Skeletal muscle satellite cell (primary cell): ENCODE measurements around the gene SLC25A19.

ENCODE experiments used
- H3K27me3 ChIP-seq: 2 replicates; pipeline ENCODE4 v1.7.0; 2013; ENCODE audit warnings: low read length; ENCODE audit not compliant: control insufficient read depth, insufficient read depth
- H3K36me3 ChIP-seq: 2 replicates; pipeline ENCODE4 v1.7.0; 2013; ENCODE audit warnings: mild to moderate bottlenecking, control low read depth, low read length; ENCODE audit not compliant: insufficient read depth
- H3K4me1 ChIP-seq: 2 replicates; pipeline ENCODE4 v1.7.0; 2013; ENCODE audit warnings: low read length; ENCODE audit not compliant: control insufficient read depth, insufficient read depth
- H3K4me2 ChIP-seq: 2 replicates; pipeline ENCODE4 v1.7.0; 2013; ENCODE audit warnings: mild to moderate bottlenecking, low read length
- H3K4me3 ChIP-seq: 2 replicates; pipeline ENCODE4 v1.7.0; 2013; ENCODE audit warnings: low read length
- H3K9ac ChIP-seq: 2 replicates; pipeline ENCODE4 v1.7.0; 2013; ENCODE audit warnings: mild to moderate bottlenecking, low read depth, low read length, moderate library complexity
- H3K9me3 ChIP-seq: replicated peaks from 2 replicates; pipeline ENCODE4 v1.7.0; 2013; ENCODE audit warnings: mild to moderate bottlenecking, control low read depth, low read length

SLC25A19 gene

DNA sequence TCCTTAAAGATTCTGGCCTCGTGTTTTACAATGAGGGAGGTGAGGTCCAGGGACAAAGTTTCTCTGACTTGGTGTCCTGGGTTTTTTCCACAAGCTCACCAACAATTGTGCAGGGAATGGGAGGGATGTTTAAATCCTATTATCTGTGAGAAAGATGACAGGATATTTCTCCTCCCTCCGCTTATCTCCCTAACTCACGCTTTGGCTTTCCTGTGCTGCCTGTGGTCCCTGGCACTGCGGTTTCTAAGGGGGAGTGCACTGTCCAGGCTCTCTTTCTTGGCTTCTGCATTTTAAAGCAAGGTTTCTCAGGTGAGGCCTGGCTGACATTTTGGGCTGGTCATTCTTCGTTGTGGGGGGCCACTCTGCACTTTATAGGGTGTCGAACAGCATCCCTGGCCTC is 44.2 kb downstream of the SLC25A19 start:
- no peaks in the 10 kb centered on the region for H3K9me3 ChIP-seq
- H3K27me3 ChIP-seq = no peaks in the 10 kb centered on the region
- no peak overlapping the region for H3K9ac ChIP-seq
- H3K36me3 ChIP-seq = peaks cover 65% of the 10 kb centered on the region
- H3K4me1 ChIP-seq = peaks cover 20% of the 10 kb centered on the region
- no peak overlapping the region for H3K4me2 ChIP-seq
- H3K4me3 ChIP-seq = no peak overlapping the region

DNA sequence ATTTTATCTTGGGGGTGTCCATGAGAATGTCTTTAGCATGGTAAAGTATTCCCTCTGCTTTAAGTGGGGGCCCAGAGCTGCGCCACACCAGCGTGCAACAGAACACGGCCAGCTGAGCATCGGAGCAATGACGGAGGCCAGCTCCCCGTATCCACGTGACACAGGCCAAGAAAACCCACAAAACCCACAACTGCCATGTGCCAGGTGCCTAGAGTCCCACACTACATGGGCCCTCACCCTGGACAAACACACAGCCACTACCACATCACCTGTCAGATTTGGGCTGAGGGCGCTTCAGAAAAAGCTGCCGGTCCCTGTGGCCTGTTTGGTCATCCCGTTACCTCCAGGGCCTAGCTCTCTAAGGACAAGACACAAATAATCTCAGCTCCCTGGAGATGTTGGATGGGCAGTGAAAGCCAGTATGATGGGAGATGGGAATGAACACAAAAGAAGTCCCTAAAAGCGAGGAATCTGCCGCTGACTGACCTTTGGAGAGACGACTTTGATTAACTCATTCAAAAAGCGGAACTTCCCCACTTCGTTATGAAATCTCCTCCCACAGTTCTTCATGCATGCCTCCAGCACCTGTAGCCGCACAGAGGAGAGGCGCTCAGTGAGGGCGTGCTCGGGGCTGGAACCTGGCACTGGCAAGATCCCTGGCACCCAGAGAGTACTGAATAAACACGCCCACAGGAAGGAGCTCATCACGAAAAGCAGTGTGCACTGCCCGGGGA is 44.9 kb downstream of the SLC25A19 start:
- Histone ChIP-seq H3K4me2 (no peak overlapping the region), H3K27me3 (no peaks in the 10 kb centered on the region), H3K9me3 (no peaks in the 10 kb centered on the region), H3K9ac (no peak overlapping the region), H3K4me1 (peaks cover 18% of the 10 kb centered on the region), H3K4me3 (no peak overlapping the region), H3K36me3 (peaks cover 70% of the 10 kb centered on the region)

DNA sequence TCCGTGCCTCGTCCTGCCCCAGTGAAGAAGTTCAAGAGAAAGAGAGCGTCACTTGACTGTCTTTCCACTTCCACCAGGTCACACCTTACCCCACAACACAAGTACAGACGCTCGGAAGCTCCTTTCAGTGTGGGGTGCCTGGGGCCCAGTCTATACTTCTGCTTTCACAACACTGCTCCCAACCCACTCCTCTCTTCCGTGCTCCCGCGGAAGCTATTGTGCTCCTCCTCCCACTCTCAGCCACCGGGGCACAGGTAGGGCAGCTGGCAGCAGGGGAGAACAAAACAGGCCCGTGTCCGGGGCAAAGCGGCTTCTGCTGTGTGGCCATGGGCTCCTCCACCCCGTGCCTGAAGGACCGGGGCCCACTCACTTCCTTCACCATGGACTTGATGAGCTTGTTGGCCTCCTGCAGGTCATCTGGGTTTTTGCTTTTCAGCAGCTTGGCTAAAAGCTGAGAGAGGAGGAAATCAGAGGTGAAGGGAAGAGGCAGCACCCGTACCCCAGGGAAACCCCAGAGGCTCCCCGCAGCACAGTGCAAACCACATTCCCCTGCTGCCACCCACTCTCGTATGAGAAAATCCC is 46.7 kb downstream of the SLC25A19 start:
- no peaks in the 10 kb centered on the region for H3K9me3 ChIP-seq
- H3K4me2 ChIP-seq = no peak overlapping the region
- no peaks in the 10 kb centered on the region for H3K27me3 ChIP-seq
- H3K4me1 ChIP-seq = peaks cover 18% of the 10 kb centered on the region
- no peak overlapping the region for H3K9ac ChIP-seq
- H3K36me3 ChIP-seq = peaks cover 84% of the 10 kb centered on the region
- H3K4me3 ChIP-seq = no peak overlapping the region

DNA sequence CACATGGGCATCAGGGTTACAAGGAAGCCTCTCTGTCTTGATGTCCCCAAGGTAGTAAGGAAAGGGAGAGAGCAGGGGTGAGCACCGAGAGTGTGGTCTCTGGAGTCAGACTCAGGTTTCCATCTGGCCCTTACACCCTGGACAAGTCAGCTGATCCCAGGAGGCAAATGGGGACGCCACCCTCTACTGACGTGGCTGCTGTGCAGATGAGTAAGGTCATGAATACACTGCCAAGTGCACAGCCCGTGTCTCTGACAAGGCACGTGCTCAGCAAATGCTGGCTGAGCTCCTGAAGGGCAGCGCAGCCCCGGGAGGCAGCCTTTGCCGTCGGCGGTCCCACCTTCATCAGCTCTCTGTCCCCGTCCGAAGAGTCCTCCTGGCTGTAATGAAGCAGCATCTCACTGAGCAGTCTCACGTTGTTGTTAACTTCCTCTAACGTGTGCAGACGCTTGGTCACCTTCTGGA is 47.2 kb downstream of the SLC25A19 start:
- Histone ChIP-seq H3K4me3 (no peak overlapping the region), H3K4me2 (no peak overlapping the region), H3K9ac (no peak overlapping the region), H3K27me3 (no peaks in the 10 kb centered on the region), H3K4me1 (peaks cover 18% of the 10 kb centered on the region), H3K36me3 (peaks cover 89% of the 10 kb centered on the region), H3K9me3 (no peaks in the 10 kb centered on the region)

DNA sequence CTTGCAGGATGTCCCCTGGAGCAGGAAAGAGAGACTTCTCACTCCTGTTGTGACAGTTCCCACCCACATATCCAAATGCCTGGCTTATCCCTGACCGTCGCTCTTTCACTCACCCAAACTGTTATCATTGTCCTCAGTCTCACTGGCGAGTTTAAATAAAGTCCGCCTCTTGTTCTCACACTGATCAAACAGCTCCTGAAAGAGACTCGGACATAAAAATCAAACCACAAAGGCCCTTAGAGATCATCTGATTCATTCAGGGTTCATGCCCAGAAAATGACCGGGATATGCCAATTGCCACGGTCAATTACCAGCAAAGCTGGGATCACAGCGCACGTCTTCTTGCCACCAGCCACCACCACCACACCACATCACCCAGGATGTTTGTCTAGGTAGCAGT is 47.7 kb downstream of the SLC25A19 start:
- peaks cover 18% of the 10 kb centered on the region for H3K4me1 ChIP-seq
- H3K9ac ChIP-seq = no peak overlapping the region
- H3K9me3 ChIP-seq = no peaks in the 10 kb centered on the region
- H3K4me2 ChIP-seq = no peak overlapping the region
- no peaks in the 10 kb centered on the region for H3K27me3 ChIP-seq
- H3K4me3 ChIP-seq = no peak overlapping the region
- H3K36me3 ChIP-seq = peaks cover 92% of the 10 kb centered on the region

DNA sequence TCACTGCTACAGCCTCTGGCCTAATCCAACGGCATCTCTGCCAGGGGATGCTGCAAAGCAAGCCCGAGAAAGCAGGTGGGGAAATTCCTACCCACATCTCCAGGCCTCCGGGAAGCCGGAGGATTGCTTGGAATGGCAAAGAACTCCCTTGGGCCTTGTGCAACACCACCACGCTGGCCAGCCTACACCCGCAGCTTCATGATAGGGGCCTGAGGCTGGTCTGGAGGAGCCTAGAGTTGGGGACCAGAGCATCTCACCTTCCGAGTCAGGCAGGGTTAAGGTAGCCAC is 48.1 kb downstream of the SLC25A19 start:
- Histone ChIP-seq H3K9me3 (no peaks in the 10 kb centered on the region), H3K4me2 (no peak overlapping the region), H3K9ac (no peak overlapping the region), H3K4me3 (no peak overlapping the region), H3K36me3 (peaks cover 92% of the 10 kb centered on the region), H3K27me3 (no peaks in the 10 kb centered on the region), H3K4me1 (peaks cover 18% of the 10 kb centered on the region)

DNA sequence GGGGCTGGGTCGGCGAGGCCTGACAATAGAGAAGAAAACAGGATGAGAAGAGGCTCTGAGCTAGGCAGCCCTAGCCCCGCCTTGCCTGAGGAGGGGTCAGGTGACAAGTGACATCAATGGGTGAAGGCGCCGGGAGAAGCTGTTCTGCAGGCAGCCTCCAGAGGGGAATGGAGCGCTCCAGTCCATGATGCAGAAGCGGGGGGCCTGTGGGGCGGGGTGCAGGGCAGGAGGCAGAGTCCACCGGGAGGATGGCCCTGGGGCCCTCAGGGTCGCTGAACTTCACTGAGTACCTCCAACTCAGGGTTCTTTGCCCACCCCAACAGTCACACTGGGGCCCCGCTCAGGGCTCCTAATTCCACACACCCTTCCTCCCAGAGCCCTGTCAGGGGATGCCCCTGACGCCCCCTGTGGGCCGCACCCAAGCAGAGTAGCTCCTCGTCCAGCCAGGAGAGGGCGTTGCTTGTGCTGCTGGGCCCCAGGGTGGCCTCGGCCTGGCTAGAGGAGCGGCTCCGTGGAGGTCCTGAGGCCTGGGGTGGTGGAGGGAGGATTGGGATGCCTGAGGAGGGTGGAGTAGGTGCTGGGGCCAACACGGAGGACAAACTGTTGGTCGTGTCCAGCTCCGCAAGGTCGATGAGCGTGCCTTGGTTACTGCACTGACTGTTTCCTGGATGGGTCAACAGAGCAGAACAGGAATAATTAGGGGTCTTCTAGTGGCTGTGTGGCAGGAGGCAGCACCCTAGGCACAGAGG is 48.7 kb downstream of the SLC25A19 start:
- Histone ChIP-seq H3K9me3 (no peaks in the 10 kb centered on the region), H3K36me3 (peaks cover 90% of the 10 kb centered on the region), H3K27me3 (no peaks in the 10 kb centered on the region), H3K4me3 (no peak overlapping the region), H3K9ac (no peak overlapping the region), H3K4me2 (no peak overlapping the region), H3K4me1 (peaks cover 18% of the 10 kb centered on the region)

DNA sequence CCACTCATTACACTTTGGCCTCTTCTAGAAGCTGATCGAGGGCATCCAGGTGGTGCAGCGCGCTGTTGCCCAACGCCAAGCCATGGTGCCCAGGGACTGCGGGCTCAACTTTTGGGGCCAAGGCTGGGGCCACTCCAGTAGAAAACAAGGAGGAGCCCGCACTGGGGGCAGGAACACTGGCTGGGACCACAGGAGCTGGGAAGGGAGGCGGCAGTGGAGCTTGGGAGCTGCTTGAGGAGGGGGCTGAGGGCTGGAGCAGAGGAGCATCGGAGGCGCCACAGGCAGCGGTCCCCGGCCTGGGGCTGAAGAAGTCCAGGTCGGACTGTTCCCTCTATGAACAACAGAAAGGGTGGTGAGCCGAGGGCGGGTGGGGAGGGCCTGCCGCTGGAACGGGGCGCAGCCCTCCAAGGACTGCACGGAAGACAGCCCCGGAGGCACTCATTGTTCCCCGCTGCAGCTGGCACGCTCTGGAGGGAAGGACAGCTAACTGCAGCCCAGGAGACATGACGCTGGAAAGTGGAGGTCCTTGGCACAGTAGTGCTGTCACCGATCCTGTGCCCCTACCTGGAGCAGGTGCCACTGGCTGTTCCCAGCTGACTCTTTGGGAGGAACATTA is 49.3 kb downstream of the SLC25A19 start:
- Histone ChIP-seq H3K4me1 (peaks cover 18% of the 10 kb centered on the region), H3K4me3 (no peak overlapping the region), H3K4me2 (no peak overlapping the region), H3K9ac (no peak overlapping the region), H3K9me3 (no peaks in the 10 kb centered on the region), H3K27me3 (no peaks in the 10 kb centered on the region), H3K36me3 (peaks cover 89% of the 10 kb centered on the region)

DNA sequence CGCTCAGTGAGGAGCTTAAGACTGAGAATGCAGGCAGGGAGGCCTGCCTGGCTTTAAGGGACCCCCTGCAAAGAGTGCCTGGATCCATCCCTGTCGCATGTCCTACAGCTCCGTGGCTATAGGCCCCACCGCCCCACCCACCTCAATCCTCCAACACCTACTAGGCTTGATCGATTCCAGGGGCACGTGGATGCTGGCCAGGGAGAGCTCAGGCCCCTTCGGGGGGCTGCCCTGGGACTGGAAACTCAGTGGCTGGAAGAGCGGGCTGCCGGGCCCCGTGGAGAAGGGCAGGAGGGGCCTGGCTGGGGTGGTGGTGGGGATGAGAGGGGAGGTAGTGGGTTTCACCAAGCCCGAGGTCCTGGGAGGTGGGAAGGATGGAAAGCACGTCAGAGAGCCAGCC is 50.0 kb downstream of the SLC25A19 start:
- H3K9me3 ChIP-seq = no peaks in the 10 kb centered on the region
- no peaks in the 10 kb centered on the region for H3K27me3 ChIP-seq
- no peak overlapping the region for H3K4me2 ChIP-seq
- H3K4me3 ChIP-seq = no peak overlapping the region
- H3K36me3 ChIP-seq = peaks cover 89% of the 10 kb centered on the region
- no peak overlapping the region for H3K9ac ChIP-seq
- H3K4me1 ChIP-seq = peaks cover 18% of the 10 kb centered on the region

DNA sequence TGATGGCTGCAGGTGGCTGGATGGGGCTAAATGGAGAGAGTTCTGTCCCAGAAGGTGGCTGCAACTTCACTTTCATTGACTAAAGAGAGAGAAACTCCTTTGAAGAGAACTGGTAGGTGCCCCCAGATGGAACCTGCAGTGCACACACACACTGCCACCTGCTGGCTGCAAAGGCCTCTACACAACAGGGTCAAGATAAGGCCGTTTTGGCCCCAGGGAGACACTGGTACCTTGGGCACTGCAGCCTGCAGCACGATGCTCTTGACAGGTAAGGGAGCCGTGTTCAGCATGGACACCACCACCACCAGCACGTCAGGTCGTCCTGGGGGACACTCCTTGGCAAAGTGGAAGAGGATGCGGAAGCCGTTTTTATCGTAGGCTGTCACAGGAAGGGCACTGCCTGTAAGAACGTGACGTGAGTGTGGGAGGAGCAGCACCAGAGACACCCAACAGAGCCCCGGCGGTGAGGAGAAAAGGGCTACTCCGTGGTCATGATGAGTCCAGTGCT is 50.5 kb downstream of the SLC25A19 start:
- Histone ChIP-seq H3K4me3 (no peak overlapping the region), H3K4me1 (peaks cover 18% of the 10 kb centered on the region), H3K36me3 (peaks cover 87% of the 10 kb centered on the region), H3K27me3 (no peaks in the 10 kb centered on the region), H3K9me3 (no peaks in the 10 kb centered on the region), H3K4me2 (no peak overlapping the region), H3K9ac (no peak overlapping the region)

DNA sequence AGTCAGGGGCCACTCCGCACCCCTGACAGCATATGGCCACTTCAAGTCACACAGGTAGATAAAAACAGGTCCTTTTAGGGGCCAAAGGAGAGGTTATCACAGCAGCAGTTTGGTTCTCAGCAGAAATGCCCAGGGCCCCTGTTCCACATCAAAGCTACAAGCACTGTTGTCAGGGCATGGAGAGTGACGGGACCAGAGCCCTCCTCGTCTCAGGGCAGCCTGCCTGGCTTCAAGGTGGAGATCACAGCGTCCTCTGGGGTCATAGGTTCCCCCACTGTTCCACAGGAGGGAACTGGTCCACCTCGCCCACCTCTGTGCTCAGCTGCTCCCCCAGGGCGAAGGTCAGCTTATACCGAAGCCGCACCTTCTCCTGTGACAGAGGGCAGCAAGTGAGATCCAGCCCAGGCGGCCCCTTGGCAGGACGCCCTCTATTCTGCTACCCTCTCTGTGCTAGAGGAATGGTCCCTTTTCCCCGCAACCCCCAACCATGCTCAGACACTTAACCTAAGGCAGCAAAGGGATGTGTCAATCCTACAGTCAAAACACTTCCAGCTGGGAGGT is 51.1 kb downstream of the SLC25A19 start:
- H3K4me3 ChIP-seq = no peak overlapping the region
- H3K27me3 ChIP-seq = no peaks in the 10 kb centered on the region

More for the DNA sequence above, 51.1 kb downstream of the SLC25A19 start:
- Histone ChIP-seq H3K4me2 (no peak overlapping the region), H3K4me1 (peaks cover 18% of the 10 kb centered on the region), H3K9ac (no peak overlapping the region), H3K9me3 (no peaks in the 10 kb centered on the region), H3K36me3 (peaks cover 81% of the 10 kb centered on the region)
